ENCODE measurements around the gene ASMTL.
"Not testable (repeated sequence)": the region's sequence is repeated elsewhere in the genome, so short reads cannot be mapped to it uniquely, and the experiment has no call there.

Gene ASMTL
- 55.6 to 65.6 reads per million in 2 experiments for total RNA-seq

- peak; percentile 100 for DNase-seq (ENCODE audit: low read depth)
Measured at GRCh38 chrX:1452516-1453394, at the start of gene ASMTL. ASMTL (minus strand) TSS chrX:1452909; CDS start chrX:1452840, 69 bp downstream.

- DNase-seq (ENCODE audit: low read depth): no peak
Measured at GRCh38 chrX:1502241-1502640, 49.5 kb upstream of the ASMTL start.

GRCh38 chrX:1500701-1501624 lies 48.3 kb upstream of the ASMTL start:
- no peak for DNase-seq (ENCODE audit: low read depth)

GRCh38 chrX:1496076-1496475 lies 43.4 kb upstream of the ASMTL start:
- no peak for DNase-seq (ENCODE audit: low read depth)

GRCh38 chrX:1493877-1494510 lies 41.3 kb upstream of the ASMTL start:
- DNase-seq (ENCODE audit: low read depth): no peak

GRCh38 chrX:1493412-1493811 lies 40.7 kb upstream of the ASMTL start:
- no peak for DNase-seq (ENCODE audit: low read depth)

GRCh38 chrX:1492421-1493012 lies 39.8 kb upstream of the ASMTL start:
- DNase-seq (ENCODE audit: low read depth): no peak

- DNase-seq (ENCODE audit: low read depth): no peak
Measured at GRCh38 chrX:1491851-1492349, 39.2 kb upstream of the ASMTL start.

GRCh38 chrX:1491248-1491647 lies 38.5 kb upstream of the ASMTL start:
- not testable (repeated sequence) for DNase-seq (ENCODE audit: low read depth)

GRCh38 chrX:1490723-1491122 lies 38.0 kb upstream of the ASMTL start:
- not testable (repeated sequence) for DNase-seq (ENCODE audit: low read depth)

GRCh38 chrX:1489354-1489753 lies 36.6 kb upstream of the ASMTL start:
- DNase-seq (ENCODE audit: low read depth): not testable (repeated sequence)

- DNase-seq (ENCODE audit: low read depth): no peak
Measured at GRCh38 chrX:1488745-1489144, 36.0 kb upstream of the ASMTL start.

GRCh38 chrX:1488141-1488540 lies 35.4 kb upstream of the ASMTL start:
- DNase-seq (ENCODE audit: low read depth): no peak

- DNase-seq (ENCODE audit: low read depth): no peak
Measured at GRCh38 chrX:1487401-1487800, 34.7 kb upstream of the ASMTL start.

GRCh38 chrX:1486749-1487361 lies 34.1 kb upstream of the ASMTL start:
- DNase-seq (ENCODE audit: low read depth): no peak

- DNase-seq (ENCODE audit: low read depth): no peak
Measured at GRCh38 chrX:1486177-1486576, 33.5 kb upstream of the ASMTL start.

- DNase-seq (ENCODE audit: low read depth): no peak
Measured at GRCh38 chrX:1485033-1485432, 32.3 kb upstream of the ASMTL start.

- no peak for DNase-seq (ENCODE audit: low read depth)
Measured at GRCh38 chrX:1484638-1485019, 31.9 kb upstream of the ASMTL start.

GRCh38 chrX:1483843-1484637 lies 31.3 kb upstream of the ASMTL start:
- no peak for DNase-seq (ENCODE audit: low read depth)

- DNase-seq (ENCODE audit: low read depth): not testable (repeated sequence)
Measured at GRCh38 chrX:1482530-1482928, 29.8 kb upstream of the ASMTL start.
